NCI-H226 (cell line): ENCODE results near the gene TRIP4.
A peak's percentile ranks its signal among the peaks of the same experiment; 100 is the strongest.
"Not testable (repeated sequence)": the region's sequence is repeated elsewhere in the genome, so short reads cannot be mapped to it uniquely, and the experiment has no call there.

Experiments
- DNase-seq: peaks from one replicate; pipeline ENCODE4 v3.0.0-alpha.2; 2015

TRIP4 gene

DNA sequence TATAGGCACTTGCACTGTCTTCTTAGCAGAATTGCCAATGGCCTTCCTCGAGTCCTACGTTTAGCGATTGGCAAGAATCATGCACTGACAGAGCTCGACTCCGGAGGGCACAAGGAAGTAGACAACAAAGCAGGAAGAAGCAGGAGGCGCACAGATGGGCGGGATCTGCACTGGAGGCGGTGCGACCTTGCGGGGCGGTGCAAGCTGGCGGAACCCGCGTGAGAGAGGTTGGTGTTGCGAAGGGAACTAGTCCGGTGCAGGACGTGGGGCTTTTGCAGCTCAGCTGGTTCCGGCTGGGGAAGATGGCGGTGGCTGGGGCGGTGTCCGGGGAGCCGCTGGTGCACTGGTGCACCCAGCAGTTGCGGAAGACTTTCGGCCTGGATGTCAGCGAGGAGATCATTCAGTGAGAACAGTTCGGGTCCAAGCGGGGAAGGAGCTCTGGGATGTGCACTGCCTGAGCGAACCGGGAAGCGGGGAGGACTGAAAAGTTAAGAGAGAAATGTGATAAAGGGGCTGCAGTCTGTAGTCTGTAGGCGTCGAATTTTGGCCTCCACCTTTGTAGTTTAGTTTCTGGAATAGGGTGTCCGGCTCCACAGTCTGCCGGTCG is at the start of gene TRIP4:
TSS of gene TRIP4 (plus strand) at position 275 of the 607 bp plus-strand sequence. CDS start at position 303, 28 bp downstream.
- DNase-seq: peak; percentile 97

DNA sequence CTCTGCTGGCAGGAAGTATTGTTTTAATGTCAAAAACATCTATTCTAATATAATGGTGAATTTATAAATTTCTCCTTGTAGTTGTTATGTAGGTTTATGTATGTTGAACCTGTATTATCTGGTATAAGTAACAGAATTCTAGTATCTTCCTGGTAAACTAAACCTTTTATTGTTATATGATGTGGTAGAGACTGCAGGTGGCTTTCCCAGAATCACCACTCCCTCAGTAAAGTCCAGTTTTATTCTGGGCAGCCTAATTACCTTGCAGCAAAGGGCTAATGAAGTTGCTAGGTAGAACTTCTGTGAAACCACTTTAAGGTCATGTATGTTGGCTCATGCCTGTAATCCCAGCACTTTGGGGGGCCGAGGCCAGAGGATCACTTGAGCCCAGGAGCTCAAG is 47.3 kb upstream of the TRIP4 start:
- DNase-seq: no peak

- DNase-seq: no peak
These were observed 45.7 kb upstream of the TRIP4 start for GRCh38 chr15:64341961-64342360.

DNA sequence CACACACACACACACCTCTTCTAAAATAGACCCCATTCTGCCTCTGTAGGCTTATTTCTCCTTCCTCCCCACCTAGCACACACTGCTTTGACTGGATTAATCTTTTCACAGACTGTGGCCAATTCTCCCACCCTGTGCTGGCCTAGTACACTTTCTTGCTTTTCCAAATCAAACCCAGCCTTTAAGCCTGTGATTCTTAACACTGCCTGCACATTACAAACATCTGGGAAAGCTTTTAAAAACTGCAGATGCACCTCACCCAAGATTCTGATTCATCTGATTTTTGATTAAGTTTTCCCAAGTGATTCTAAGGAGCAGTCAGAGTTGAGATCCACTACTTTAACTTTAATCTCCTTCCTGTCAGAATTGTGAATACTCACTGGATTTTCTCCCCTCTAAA is 44.4 kb upstream of the TRIP4 start:
- no peak for DNase-seq

DNA sequence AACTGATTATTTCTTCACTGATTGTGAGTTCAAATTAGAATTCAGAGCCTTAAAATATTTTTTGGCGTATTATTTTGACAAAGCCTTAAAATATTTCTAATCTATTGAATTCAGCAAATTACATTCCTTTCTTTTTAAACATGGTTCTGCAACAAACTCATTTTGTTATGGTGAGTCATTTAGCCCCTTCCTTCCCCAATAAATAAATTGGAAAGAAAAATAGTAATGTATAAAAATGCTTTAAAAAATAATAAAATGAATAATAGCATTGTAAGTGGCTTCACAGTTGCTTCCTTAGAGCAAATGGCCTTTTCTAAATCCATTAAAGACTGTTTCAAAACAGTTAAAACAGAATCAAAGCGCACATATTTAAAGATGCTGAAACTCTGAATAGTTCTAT is 43.8 kb upstream of the TRIP4 start:
- DNase-seq: no peak

- DNase-seq: no peak
These were observed 42.9 kb upstream of the TRIP4 start for GRCh38 chr15:64344651-64345294.

GRCh38 chr15:64346242-64346641 is 41.4 kb upstream of the TRIP4 start:
- not testable (repeated sequence) for DNase-seq

DNA sequence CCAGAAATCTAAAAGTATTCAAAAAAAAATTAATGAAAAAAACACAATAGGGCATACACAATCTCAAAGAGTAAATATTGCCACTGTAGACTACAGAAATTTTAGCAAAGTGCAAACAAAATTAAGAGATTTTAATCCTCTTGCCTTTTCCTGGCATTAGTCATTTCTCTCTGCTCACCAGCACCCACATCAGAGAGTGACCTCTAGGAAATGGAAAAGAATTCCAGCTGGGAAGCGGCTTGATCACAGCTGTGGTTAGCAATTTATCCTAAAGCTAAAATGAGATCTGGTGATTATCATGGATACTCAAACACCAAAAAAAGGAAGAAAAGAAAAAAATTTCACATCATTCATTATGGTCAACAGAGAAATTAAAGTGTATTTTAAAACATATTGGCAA is 39.2 kb upstream of the TRIP4 start:
- peak; percentile 12 for DNase-seq

DNA sequence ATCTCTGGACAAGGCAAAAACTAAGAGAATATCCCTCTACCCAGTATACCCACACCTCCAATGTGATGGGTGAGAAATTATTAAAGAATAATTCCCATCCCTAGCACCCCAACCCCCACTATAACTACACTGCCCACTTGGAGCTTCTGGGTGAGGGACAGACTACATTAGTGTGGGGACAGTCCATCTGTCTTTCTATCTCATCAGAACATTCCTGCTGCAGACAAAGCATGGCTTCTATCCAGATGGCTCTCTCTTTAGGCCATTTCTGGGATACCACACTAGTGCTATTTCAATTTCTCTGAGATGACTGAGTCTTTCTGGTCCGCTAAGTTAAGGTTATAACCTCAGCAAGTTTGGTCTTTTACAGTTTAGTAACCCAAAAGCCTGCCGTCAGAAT is 38.3 kb upstream of the TRIP4 start:
- DNase-seq: no peak

- DNase-seq: peak; percentile 47
These were observed 36.4 kb upstream of the TRIP4 start for GRCh38 chr15:64351265-64351664.

GRCh38 chr15:64354688-64355344 is 32.8 kb upstream of the TRIP4 start:
- DNase-seq: no peak

GRCh38 chr15:64355348-64355943 is 32.2 kb upstream of the TRIP4 start:
- DNase-seq: no peak

DNA sequence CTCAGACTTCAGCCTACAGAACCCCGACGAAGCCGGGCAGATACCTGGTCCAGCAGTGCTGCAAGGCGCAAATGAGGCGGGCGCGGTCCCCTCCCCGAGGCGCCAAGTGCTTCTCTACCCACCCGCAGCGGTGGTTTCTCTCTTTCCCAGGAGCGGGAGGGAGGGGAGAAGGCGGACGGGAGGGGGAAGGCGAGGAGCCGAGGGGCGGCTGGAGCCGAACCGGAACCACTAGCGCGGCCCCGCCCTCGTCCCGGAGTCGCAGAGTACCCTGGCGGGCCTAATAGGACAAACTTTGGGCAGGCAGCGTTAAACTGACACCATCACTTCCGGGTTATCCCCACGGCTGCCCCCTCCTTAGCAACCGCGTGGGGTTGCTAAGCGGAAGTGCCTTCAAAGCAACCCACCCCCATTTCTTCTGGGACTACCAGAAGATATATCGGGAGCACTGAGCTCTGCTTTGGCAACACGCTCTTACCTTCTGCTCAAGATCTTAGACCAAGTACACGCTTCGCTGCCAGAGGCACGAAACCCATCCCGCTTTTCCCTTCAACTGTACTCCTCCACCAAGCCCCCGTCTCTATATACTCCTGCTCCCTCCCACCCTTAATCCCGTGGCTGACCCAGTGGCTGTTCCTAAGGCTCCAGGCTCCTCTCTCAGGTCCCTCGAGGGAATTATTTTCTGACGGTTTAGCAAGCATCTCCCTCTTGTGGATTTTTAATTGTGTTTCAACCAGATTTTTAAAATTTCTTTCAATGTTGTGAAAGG is 31.5 kb upstream of the TRIP4 start, which contains the start of gene CSNK1G1:
TSS of gene CSNK1G1 (minus strand) at position 230 of the 766 bp plus-strand sequence. CDS start 55,674 bp downstream, outside the sequence.
- DNase-seq: peak; percentile 98

- no peak for DNase-seq
These were observed 31.0 kb upstream of the TRIP4 start for GRCh38 chr15:64356710-64357040.

DNA sequence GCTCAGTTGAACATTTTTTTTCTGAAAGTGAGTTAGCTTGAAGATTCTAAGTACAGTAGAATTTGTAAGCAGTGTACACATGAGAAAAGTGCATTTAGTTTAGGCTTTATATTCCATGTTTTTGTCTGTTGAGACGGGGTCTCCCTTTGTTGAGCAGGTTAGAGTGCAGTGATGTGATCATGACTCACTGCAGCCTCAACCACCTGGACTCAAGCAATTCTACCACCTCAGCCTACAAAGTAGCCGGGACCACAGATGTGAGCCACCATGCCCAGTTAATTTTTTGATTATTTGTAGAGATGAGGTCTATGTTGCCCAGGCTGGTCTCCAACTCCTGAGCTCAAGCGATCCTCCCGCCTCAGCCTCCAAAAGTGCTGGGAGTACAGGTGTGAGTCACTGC is 26.4 kb upstream of the TRIP4 start:
- DNase-seq: no peak

DNA sequence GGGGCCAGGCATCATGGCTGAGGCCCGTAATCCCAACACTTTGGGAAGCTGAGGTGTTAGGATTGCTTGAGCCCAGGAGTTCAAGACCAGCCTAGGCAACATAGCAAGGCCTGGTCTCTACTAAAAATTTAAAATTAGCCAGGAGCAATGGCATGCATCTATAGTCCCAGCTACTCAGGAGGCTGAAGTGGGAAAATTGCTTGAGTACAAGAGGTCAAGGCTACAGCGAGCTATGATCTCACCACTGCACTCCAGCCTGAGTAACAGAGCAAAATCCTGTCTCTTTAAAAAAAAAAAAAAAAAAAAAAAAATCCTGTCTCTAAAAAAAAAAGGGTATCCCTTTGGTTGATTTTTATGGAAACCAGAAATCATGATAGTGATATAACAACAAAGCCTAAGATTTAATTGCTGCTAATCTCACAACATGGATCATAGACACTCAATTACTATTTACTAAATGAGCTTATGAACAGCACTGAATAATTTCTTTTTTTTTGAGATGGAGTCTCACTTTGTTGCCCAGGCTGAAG is 18.5 kb upstream of the TRIP4 start:
- no peak for DNase-seq

DNA sequence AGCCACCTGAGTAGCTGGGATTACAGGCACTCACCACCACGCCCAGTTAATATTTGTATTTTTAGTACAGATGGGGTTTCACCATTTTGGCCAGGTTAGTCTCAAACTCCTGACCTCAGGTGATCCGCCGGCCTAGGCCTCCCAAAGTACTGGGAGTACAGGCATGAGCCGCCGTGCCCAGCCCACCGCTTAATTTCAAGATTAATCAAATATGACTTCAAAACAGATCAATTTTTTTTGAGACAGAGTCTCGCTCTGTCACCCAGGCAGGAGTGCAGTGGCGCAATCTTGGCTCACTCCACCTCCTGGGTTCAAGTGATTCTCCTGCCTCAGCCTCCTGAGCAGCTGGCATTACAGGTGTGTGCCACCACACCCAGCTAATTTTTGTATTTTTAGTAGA is 16.3 kb upstream of the TRIP4 start:
- DNase-seq: not testable (repeated sequence)

GRCh38 chr15:64373360-64373759 is 14.3 kb upstream of the TRIP4 start:
- DNase-seq: no peak

- no peak for DNase-seq
These were observed 8.2 kb upstream of the TRIP4 start for GRCh38 chr15:64379216-64379960.

DNA sequence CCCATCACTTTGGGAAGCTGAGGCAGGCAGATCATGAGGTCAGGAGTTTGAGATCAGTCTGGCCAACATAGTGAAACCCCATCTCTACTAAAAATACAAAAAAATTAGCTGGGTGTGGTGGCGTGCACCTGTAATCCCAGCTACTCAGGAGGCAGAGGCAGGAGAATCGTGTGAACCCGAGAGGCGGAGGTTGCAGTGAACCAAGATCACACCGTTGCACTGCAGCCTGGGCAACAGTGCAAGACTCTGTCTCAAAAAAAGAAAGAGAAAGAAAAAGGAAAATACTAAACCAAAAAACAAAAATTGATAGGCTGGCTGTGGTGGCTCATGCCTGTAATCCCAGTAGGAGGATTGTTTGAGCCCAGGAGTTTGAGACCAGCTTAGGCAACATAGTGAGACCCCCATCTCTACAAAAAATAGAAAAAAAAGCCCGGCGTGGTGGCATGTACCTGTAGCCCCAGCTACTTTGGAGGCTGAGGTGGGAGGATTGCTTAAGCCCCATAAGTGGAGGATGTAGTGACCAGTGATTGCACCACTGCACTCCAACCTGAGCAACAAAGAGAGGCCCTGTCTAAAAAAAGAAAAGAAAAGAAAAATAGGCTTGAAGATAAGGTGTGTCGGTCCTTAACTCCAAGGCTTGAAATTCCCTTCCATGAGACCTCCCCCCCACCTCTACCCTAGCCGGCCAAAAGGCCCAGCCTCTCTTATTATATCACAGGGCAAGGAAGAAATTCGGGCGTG is 7.3 kb upstream of the TRIP4 start:
- DNase-seq: not testable (repeated sequence)

- DNase-seq: peak; percentile 100
These were observed 6.5 kb upstream of the TRIP4 start, which contains the start of gene PCLAF for GRCh38 chr15:64381000-64381751. PCLAF (minus strand) TSS chr15:64381441; CDS start chr15:64381371, 70 bp downstream.
